Common myeloid progenitor, CD34-positive (primary cell): Measurements from ENCODE around the gene ATP9A.
"Not testable (repeated sequence)": the region's sequence is repeated elsewhere in the genome, so short reads cannot be mapped to it uniquely, and the experiment has no call there.

ENCODE experiments used
- CTCF ChIA-PET: fragments of 350-600 bp; sonication (Branson Sonifier 250); formaldehyde crosslinking; loops from one replicate; lab custom pipeline; 2021; ENCODE audit warnings: antibody characterized with exemption; lab: Charles Lee
- POLR2A ChIA-PET: fragments of 350-600 bp; sonication (Branson Sonifier 250); formaldehyde crosslinking; loops from one replicate; lab custom pipeline; 2021; ENCODE audit warnings: antibody characterized with exemption; lab: Charles Lee
- DNase-seq, 3 donors: peaks; one replicate each; pipeline versions ENCODE4 v3.0.0 to v3.0.0-alpha.2; 2013
- H3K27ac ChIP-seq, 2 experiments: 1 replicate in 1 of 2; 2 replicates in 1 of 2; pipeline ENCODE4 v1.7.0; 2013; ENCODE audit warnings: inconsistent platforms in 2 of 2, low read length in 2 of 2, mild to moderate bottlenecking in 2 of 2, low read depth in 1 of 2, moderate library complexity in 1 of 2; ENCODE audit not compliant: severe bottlenecking in 2 of 2, insufficient read depth in 1 of 2, poor library complexity in 1 of 2
- H3K27me3 ChIP-seq, 5 experiments: replicated peaks in 2 of 5; 1 replicate in 3 of 5; 2 replicates in 2 of 5; pipeline versions ENCODE4 v1.6.1 to v1.7.0; 2013; ENCODE audit warnings: low read length in 4 of 5, mild to moderate bottlenecking in 2 of 5, moderate library complexity in 2 of 5, inconsistent platforms in 1 of 5; ENCODE audit not compliant: insufficient read depth in 5 of 5, control insufficient read depth in 4 of 5
- H3K36me3 ChIP-seq, 4 experiments: 1 replicate in 2 of 4; 2 replicates in 2 of 4; pipeline versions ENCODE4 v1.6.1 to v1.7.0; 2013; ENCODE audit warnings: low read length in 3 of 4, control low read depth in 1 of 4, mild to moderate bottlenecking in 1 of 4; ENCODE audit not compliant: control insufficient read depth in 4 of 4, insufficient read depth in 4 of 4
- H3K4me1 ChIP-seq, 4 experiments: 1 replicate in 3 of 4; 2 replicates in 1 of 4; pipeline versions ENCODE4 v1.6.1 to v1.7.1; 2013; ENCODE audit warnings: low read length in 3 of 4, mild to moderate bottlenecking in 3 of 4, control low read depth in 1 of 4, inconsistent platforms in 1 of 4, moderate library complexity in 1 of 4; ENCODE audit not compliant: control insufficient read depth in 4 of 4, insufficient read depth in 4 of 4; ENCODE audit errors: control extremely low read depth in 1 of 4
- H3K4me3 ChIP-seq, 7 experiments: 1 replicate in 4 of 7; 2 replicates in 3 of 7; pipeline versions ENCODE4 v1.5.1 to v1.7.0; 2013; ENCODE audit warnings: mild to moderate bottlenecking in 7 of 7, low read length in 6 of 7, moderate library complexity in 6 of 7, inconsistent platforms in 2 of 7, low read depth in 2 of 7, control low read depth in 1 of 7; ENCODE audit not compliant: insufficient read depth in 4 of 7, control insufficient read depth in 1 of 7; ENCODE audit errors: extremely low read depth in 1 of 7
- H3K9me3 ChIP-seq, 5 experiments: 1 replicate in 4 of 5; 2 replicates in 1 of 5; pipeline versions ENCODE4 v1.6.1 to v1.7.1; 2013; ENCODE audit warnings: low read length in 4 of 5, mild to moderate bottlenecking in 2 of 5, inconsistent platforms in 1 of 5, low read depth in 1 of 5, moderate library complexity in 1 of 5; ENCODE audit not compliant: control insufficient read depth in 4 of 5, insufficient read depth in 2 of 5; ENCODE audit errors: control extremely low read depth in 1 of 5
- WGBS: methylation state at CpG from one replicate; pipeline ENCODE4 v1.1.5; 2013; ENCODE audit not compliant: insufficient coverage; 5-methylcytosine and 5-hydroxymethylcytosine counted together

Gene ATP9A

DNA sequence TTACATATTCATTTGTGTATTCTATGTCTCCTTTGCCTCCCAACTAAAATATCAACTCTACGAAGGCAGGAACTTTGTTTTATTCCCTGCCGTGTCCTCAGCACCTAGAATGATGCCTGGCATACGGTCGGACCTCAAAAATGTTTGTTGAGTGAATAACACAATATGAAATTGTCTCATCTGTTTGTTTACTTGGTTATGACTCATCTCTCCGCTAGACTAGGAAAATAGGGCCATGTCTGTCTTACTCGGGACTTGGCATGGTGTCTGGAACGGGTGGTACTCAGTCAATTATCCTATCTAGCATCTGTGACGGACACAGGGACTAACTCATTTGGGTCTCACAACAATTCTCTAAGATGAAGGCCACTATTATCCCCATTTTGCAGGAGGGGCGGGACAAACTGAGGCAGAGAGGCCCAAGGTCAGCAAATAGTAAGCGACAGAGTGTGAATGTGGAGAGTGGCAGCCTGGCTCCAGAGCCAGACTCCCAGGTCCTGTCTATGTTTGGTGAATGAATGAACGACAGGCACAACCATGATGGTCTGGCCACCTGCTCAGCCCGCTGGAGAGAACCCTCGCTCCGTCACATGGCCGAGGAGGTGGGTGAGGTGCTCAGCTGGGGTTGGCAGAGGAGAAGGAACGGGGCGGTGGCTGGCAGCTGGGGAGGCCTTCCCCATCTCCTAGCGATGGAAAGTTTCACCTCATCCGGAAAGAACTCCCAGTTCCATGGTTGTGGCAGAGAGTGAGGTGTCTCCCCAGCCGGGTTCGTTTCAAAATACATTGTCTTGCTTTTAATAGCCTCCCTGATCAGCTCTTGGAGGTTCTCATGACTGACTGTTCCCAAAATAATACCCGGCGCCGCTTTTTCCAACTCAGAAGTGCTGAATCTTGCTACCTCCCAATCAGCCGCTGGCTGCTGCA is 198.1 kb downstream of the ATP9A start:
- ChIA-PET CTCF (no interaction called here), POLR2A (no interaction called here)
- H3K4me1 ChIP-seq = peaks cover 0 to 5% (median 2%) of the 10 kb centered on the region in 4 experiments
- H3K27me3 ChIP-seq = peaks cover 0 to 3% (median 0%) of the 10 kb centered on the region in 5 experiments
- no peaks in the 10 kb centered on the region for H3K36me3 ChIP-seq
- WGBS = 94% methylated on average over 19 of the region's 25 CpGs
- H3K27ac ChIP-seq = no peak overlapping the region
- DNase-seq = no peak
- H3K9me3 ChIP-seq = peaks cover 0 to 11% (median 1%) of the 10 kb centered on the region in 5 experiments
- no peak overlapping the region for H3K4me3 ChIP-seq

DNA sequence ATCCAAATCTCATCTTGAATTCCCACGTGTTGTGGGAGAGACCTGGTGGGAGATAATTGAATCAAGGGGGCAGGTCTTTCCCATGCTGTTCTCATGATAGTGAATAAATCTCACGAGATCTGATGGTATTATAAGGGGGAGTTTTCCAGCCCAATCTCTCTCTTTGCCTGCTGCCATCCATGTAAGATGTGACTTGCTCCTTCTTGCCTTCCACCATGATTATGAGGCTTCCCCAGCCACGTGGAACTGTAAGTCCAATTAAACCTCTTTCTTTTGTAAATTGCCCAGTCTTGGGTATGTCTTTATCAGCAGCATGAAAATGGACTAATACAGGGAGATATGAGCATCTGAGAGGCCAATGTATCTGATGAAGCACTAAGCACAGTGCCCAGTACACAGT is 199.7 kb downstream of the ATP9A start:
- H3K4me1 ChIP-seq, H3K9me3 ChIP-seq, H3K4me3 ChIP-seq, DNase-seq, H3K27ac ChIP-seq, POLR2A ChIA-PET, H3K36me3 ChIP-seq: not testable (repeated sequence)
- CTCF ChIA-PET = interaction anchor here (1.2 kb wide), 1 partner anchor 26 kb away, joined by 3 read pairs; the partner anchor contains the start of gene NFATC2
- 100% methylated on average over 1 of the region's 3 CpGs for WGBS
- peaks cover 0 to 13% (median 9%) of the 10 kb centered on the region in 5 experiments for H3K27me3 ChIP-seq

DNA sequence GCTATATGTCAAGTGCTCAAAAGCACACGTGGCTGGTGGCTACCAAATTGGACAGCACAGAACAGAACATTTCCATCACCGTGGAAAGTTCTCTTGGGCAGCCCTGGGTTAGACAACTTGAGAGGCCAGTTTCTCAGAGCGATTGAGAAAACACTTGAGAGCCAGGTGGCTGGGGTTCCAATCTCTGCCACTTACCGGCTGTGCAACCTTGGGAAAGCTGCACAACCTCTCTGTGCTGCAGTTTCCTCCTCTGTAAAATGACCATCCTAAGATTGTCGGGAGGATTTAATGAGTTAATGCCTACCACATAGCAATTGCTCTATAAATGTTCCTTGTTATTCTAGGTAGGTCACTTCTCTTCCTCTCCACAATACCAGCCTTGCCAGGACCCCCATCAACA is 200.6 kb downstream of the ATP9A start:
- Histone ChIP-seq H3K4me1 (peaks cover 0 to 18% (median 13%) of the 10 kb centered on the region in 4 experiments), H3K27me3 (peaks cover 0 to 21% (median 19%) of the 10 kb centered on the region in 5 experiments), H3K36me3 (no peaks in the 10 kb centered on the region), H3K27ac (no peak overlapping the region), H3K9me3 (peaks cover 0 to 5% (median 0%) of the 10 kb centered on the region in 5 experiments), H3K4me3 (no peak overlapping the region)
- ChIA-PET CTCF (interaction anchor here (1.0 to 3.7 kb wide), 3 partner anchors 13 to 25 kb away, joined by 3 to 10 read pairs (median 3); partner anchors contain the start of gene NFATC2), POLR2A (no interaction called here)
- WGBS = 88% methylated on average over 4 of the region's 5 CpGs
- no peak for DNase-seq

DNA sequence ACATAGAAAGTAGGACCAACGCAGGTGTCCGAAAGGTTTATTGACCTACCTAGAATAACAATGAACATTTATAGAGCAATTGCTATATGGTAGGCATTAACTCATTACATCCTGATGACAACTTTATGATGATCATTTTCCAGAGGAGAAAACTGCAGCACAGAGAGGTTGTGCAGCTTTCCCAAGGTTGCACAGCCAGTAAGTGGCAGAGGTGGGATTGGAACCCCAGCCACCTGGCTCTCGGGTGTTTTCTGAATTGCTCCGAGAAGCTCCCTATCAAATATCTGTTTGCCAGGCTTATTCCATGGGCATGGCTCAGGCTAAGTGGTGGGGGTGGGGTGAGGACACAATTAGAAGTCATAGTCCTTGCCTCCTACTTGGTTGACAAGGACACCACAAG is 201.6 kb downstream of the ATP9A start:
- 100% methylated on average over 2 of the region's 4 CpGs for WGBS
- ChIA-PET POLR2A (no interaction called here), CTCF (interaction anchor here (0.9 to 3.7 kb wide), 4 partner anchors 17 to 28 kb away, joined by 3 to 10 read pairs (median 8); partner anchors contain the start of gene NFATC2)
- no peak overlapping the region for H3K27ac ChIP-seq
- H3K4me1 ChIP-seq = peaks cover 0 to 28% (median 23%) of the 10 kb centered on the region in 4 experiments
- no peak for DNase-seq
- H3K4me3 ChIP-seq = no peak overlapping the region
- no peaks in the 10 kb centered on the region for H3K36me3 ChIP-seq
- peaks cover 0 to 31% (median 25%) of the 10 kb centered on the region in 5 experiments for H3K27me3 ChIP-seq
- H3K9me3 ChIP-seq = peaks cover 0 to 5% (median 0%) of the 10 kb centered on the region in 5 experiments

DNA sequence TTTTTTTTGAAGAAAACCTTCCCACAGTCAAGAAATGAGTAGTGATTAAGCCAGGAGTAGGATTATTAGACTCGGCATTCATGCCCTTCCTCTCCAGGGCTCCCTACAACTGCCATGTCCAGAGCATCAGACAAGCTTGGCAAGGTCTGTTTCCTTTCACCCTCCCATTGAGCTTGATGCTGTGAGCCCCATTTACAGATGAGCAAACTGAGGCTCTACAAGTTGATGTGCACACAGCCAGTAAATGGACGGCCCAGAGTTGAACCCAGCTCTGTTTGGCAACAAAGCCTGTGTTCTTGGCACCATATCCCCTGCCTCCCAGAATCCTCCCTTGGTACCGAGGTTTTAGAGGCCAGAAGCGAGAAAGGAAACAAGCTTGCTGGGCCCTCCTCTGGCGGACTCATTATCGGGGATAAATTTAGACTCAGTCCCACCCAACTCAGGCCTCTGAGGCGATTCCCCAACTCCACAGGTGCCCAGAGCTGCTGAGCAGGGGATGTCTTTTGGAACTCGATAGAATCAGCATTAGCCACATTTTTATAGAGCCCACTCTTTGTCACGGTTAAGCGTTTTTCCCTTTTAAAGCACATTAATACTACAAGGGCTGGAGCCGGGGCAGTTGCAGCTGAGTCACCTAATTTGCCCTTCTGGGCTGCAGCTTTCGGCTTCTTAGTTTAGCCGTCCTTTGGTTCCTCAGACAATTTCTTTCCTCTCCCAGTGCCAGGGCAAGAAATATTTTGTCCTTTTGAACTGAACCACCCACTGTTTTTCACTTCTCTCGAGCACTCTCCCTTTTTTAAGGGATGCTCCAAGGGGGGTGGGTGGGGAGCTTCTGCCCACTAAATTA is 202.7 kb downstream of the ATP9A start:
- peak in 2 of 3 donors; percentile 59 to 74 for DNase-seq
- Histone ChIP-seq H3K27ac (no peak overlapping the region), H3K4me3 (no peak overlapping the region), H3K27me3 (peaks cover 4 to 41% (median 27%) of the 10 kb centered on the region in 5 experiments), H3K36me3 (no peaks in the 10 kb centered on the region), H3K9me3 (peaks cover 0 to 4% (median 0%) of the 10 kb centered on the region in 5 experiments), H3K4me1 (peaks cover 0 to 33% (median 25%) of the 10 kb centered on the region in 4 experiments)
- 55% methylated on average over 11 of the region's 14 CpGs for WGBS
- POLR2A ChIA-PET = no interaction called here
- CTCF ChIA-PET = interaction anchor here (0.7 to 3.7 kb wide), 4 partner anchors 18 to 29 kb away, joined by 3 to 10 read pairs (median 8); partner anchors contain the start of gene NFATC2

DNA sequence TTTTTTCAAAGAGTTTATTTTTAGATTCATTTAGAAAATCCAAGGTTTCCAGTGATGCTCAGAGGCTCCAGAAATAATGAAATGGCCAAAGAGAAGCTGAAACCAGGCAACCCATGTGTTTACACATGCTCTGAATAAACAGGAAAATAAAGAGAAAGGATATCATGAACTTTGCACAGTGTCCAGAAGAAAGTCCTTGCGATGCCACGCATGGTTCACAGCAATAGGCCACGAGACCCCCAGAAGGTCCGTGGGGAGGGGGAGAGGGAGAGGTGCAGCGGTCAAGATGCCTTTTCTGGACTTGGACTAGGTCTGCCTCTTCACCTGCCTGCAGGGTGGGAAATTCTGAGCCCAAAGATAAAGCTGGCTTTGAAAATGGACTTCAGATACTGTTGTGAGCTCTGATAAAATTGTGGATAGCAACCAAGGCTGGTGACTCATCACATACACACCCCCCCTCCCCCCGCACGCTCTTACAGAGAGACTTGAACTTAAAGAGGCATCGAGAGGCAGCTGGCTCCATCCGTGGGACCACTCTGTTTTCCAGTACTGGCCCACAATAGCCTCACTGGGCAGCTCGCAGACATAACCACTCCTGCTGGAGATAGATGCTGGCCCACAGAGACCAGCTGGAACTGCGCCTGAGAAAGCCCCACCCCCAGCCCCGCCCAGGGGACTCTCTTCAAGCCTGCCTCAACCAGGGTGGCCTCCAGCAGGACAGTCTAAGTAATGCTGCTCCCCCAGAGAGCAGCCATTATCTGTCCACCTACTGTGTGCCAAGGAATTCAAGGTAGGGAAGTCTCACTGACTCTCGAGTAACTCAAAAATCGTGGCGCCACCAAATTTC is 204.5 kb downstream of the ATP9A start:
- DNase-seq = peak; percentile 66 to 91 (median 88)
- ChIA-PET POLR2A (interaction anchor here (1.7 kb wide), 1 partner anchor 21 kb away, joined by 7 read pairs; the partner anchor contains the start of gene NFATC2), CTCF (interaction anchor here (0.8 to 3.7 kb wide), 5 partner anchors 9 to 33 kb away, joined by 3 to 10 read pairs (median 5); no protein-coding TSS in a partner anchor)
- WGBS = 66% methylated on average over 11 of the region's 15 CpGs
- peak overlapping the region in 1 of 7 experiments; percentile 73 for H3K4me3 ChIP-seq
- H3K27ac ChIP-seq = no peak overlapping the region
- H3K4me1 ChIP-seq = peaks cover 0 to 33% (median 25%) of the 10 kb centered on the region in 4 experiments
- H3K36me3 ChIP-seq = no peaks in the 10 kb centered on the region
- H3K27me3 ChIP-seq = peaks cover 8 to 58% (median 34%) of the 10 kb centered on the region in 5 experiments
- H3K9me3 ChIP-seq = peaks cover 0 to 4% (median 0%) of the 10 kb centered on the region in 5 experiments
